Liver (tissue), 3 donors: Measurements from ENCODE around the gene ANKFY1.

Experiments
- ATF3 ChIP-seq: IDR thresholded peaks from 2 replicates; pipeline ENCODE4 v1.6.1; 2016; ENCODE audit warnings: antibody characterized with exemption
- JUND ChIP-seq, 2 donors: IDR thresholded peaks; 2 replicates each; pipeline ENCODE4 v1.6.1; 2016; ENCODE audit warnings: antibody characterized with exemption in 2 of 2
- RAD21 ChIP-seq, 2 donors: IDR thresholded peaks; 2 replicates each; pipeline ENCODE4 v1.6.1; 2016; ENCODE audit warnings: antibody characterized with exemption in 2 of 2, mild to moderate bottlenecking in 2 of 2
- SP1 ChIP-seq: IDR thresholded peaks from 2 replicates; pipeline ENCODE4 v1.6.1; 2018; ENCODE audit warnings: antibody characterized with exemption, mild to moderate bottlenecking
- TAF1 ChIP-seq: conservative IDR thresholded peaks from 2 replicates; pipeline ENCODE4 v1.6.1; 2016; ENCODE audit warnings: antibody characterized with exemption, mild to moderate bottlenecking
- YY1 ChIP-seq: IDR thresholded peaks from 2 replicates; pipeline ENCODE4 v1.6.1; 2016; ENCODE audit warnings: antibody characterized with exemption, mild to moderate bottlenecking
- TF ChIP-seq, protein P1 (sequence below): fragments of 150-350 bp; IDR thresholded peaks from 2 replicates; pipeline ENCODE4 v1.5.1; 2017; ENCODE audit warnings: improper control_type of control experiment, low read depth, low read length; ENCODE audit not compliant: missing input control
- donor health status: healthy.
- donor health status: healthy.

- TF ChIP-seq ATF3: no peak
- TF ChIP-seq RAD21 (IDR thresholded peaks at IDR 0.05): no peak
- no peak for TF ChIP-seq SP1
- TF ChIP-seq, protein P1, sequence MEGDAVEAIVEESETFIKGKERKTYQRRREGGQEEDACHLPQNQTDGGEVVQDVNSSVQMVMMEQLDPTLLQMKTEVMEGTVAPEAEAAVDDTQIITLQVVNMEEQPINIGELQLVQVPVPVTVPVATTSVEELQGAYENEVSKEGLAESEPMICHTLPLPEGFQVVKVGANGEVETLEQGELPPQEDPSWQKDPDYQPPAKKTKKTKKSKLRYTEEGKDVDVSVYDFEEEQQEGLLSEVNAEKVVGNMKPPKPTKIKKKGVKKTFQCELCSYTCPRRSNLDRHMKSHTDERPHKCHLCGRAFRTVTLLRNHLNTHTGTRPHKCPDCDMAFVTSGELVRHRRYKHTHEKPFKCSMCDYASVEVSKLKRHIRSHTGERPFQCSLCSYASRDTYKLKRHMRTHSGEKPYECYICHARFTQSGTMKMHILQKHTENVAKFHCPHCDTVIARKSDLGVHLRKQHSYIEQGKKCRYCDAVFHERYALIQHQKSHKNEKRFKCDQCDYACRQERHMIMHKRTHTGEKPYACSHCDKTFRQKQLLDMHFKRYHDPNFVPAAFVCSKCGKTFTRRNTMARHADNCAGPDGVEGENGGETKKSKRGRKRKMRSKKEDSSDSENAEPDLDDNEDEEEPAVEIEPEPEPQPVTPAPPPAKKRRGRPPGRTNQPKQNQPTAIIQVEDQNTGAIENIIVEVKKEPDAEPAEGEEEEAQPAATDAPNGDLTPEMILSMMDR: no peak
- TF ChIP-seq JUND (IDR thresholded peaks at IDR 0.05): no peak
- TF ChIP-seq TAF1: no peak
- no peak for TF ChIP-seq YY1
These were observed 93.0 kb downstream of the ANKFY1 start for GRCh38 chr17:4170639-4171280.
